Keratinocyte (primary cell): Measurements from ENCODE around the gene SASH1. TPM values are rescaled to one million over a fixed set of nuclear protein-coding genes. Genes with fewer than 3 reads are reported as not detected.

Experiments
- DNase-seq: peaks from one replicate; pipeline ENCODE4 v3.0.0-alpha.2; 2011; ENCODE audit warnings: low read depth, missing footprints, low spot score
- FAIRE-seq: peaks from 2 replicates; lab custom pipeline; 2011; peaks lifted over from hg19 to GRCh38; lab: Jason Lieb, UNC
- H2AFZ ChIP-seq: 2 replicates; pipeline ENCODE4 v1.6.0; 2012; ENCODE audit warnings: low read length, control low read depth, inconsistent platforms; ENCODE audit not compliant: control insufficient read depth
- H3K27ac ChIP-seq: 2 replicates; pipeline ENCODE4 v1.5.1; 2011; ENCODE audit warnings: low read length; ENCODE audit not compliant: control insufficient read depth, insufficient read depth
- H3K27me3 ChIP-seq: 3 replicates; pipeline ENCODE4 v1.6.0; 2011; ENCODE audit warnings: low read length; ENCODE audit not compliant: control insufficient read depth, insufficient read depth; ENCODE audit errors: extremely low read depth
- H3K36me3 ChIP-seq, 2 experiments: 2 replicates in 1 of 2; 3 replicates in 1 of 2; pipeline ENCODE4 v1.5.1; 2011; ENCODE audit warnings: low read length in 2 of 2, mild to moderate bottlenecking in 1 of 2; ENCODE audit not compliant: control insufficient read depth in 2 of 2, insufficient read depth in 2 of 2; ENCODE audit errors: extremely low read depth in 1 of 2
- H3K4me1 ChIP-seq: 3 replicates; pipeline ENCODE4 v1.5.1; 2011; ENCODE audit warnings: low read length; ENCODE audit not compliant: control insufficient read depth, insufficient read depth; ENCODE audit errors: extremely low read depth
- H3K4me2 ChIP-seq: 3 replicates; pipeline ENCODE4 v1.6.0; 2011; ENCODE audit warnings: low read depth, low read length; ENCODE audit not compliant: control insufficient read depth, insufficient read depth; ENCODE audit errors: extremely low read depth
- H3K4me3 ChIP-seq, 3 experiments: fragments of 200-600 bp in 1 of 3; sonication (generic) in 1 of 3; 2 replicates in 2 of 3; 3 replicates in 1 of 3; pipeline ENCODE4 v1.5.1; 2011 to 2016; ENCODE audit warnings: low read length in 3 of 3, mild to moderate bottlenecking in 3 of 3, control low read depth in 2 of 3, inconsistent platforms in 1 of 3, low read depth in 1 of 3, mixed read lengths in 1 of 3, mixed run types in 1 of 3, moderate library complexity in 1 of 3; ENCODE audit not compliant: control insufficient read depth in 2 of 3, insufficient read depth in 2 of 3; ENCODE audit errors: extremely low read depth in 1 of 3
- H3K79me2 ChIP-seq: 2 replicates; pipeline ENCODE4 v1.6.0; 2012; ENCODE audit warnings: low read length; ENCODE audit not compliant: control insufficient read depth, insufficient read depth
- H3K9ac ChIP-seq: 3 replicates; pipeline ENCODE4 v1.6.0; 2011; ENCODE audit warnings: low read length; ENCODE audit not compliant: control insufficient read depth, insufficient read depth; ENCODE audit errors: extremely low read depth
- H3K9me1 ChIP-seq: 3 replicates; pipeline ENCODE4 v1.6.0; 2011; ENCODE audit warnings: low read length; ENCODE audit not compliant: control insufficient read depth, insufficient read depth; ENCODE audit errors: extremely low read depth
- H3K9me3 ChIP-seq: 2 replicates; pipeline ENCODE4 v1.5.1; 2012; ENCODE audit warnings: low read depth, low read length; ENCODE audit not compliant: control insufficient read depth
- H4K20me1 ChIP-seq: 3 replicates; pipeline ENCODE4 v1.6.0; 2011; ENCODE audit warnings: low read length; ENCODE audit not compliant: control insufficient read depth, insufficient read depth; ENCODE audit errors: extremely low read depth
- EZH2 ChIP-seq: IDR thresholded peaks from one replicate; pipeline ENCODE4 v1.6.1; 2012; ENCODE audit warnings: inconsistent platforms, mild to moderate bottlenecking, low read length, moderate library complexity
- dilution Hi-C: fragments of 300-500 bp; cut with MboI; formaldehyde crosslinking; loops from one replicate; pipeline ENCODE4 v1.7.0; 2020; ENCODE audit warnings: low sequenced_read_pairs; ENCODE audit not compliant: extremely low pct_ligation_motif_present
- polyA plus RNA-seq, 5 experiments: library from polyadenylated mRNA; depleted of rRNA in 3 of 5; stranded (reverse) in 3 of 5; stranded (forward) in 1 of 5; unstranded in 1 of 5; fragments of >200 nt; gene quantifications; 1 replicate in 1 of 5; 2 replicates in 3 of 5; 3 replicates in 1 of 5; pipeline versions ENCODE4 v1.2.1 to v1.2.3, GENCODE V29; 2011 to 2012; ENCODE audit warnings: missing spikeins in 2 of 5, low read depth in 1 of 5, low replicate concordance in 1 of 5
- TF ChIP-seq, protein P1 (sequence below), 3 experiments: IDR thresholded peaks in 1 of 3; conservative IDR thresholded peaks in 1 of 3; optimal IDR thresholded peaks in 1 of 3; 2 replicates in 2 of 3; 3 replicates in 1 of 3; pipeline versions ENCODE3 to v1.5.1; 2011; ENCODE audit warnings: low read length in 3 of 3, mild to moderate bottlenecking in 3 of 3, moderate library complexity in 2 of 3, control low read depth in 1 of 3, inconsistent platforms in 1 of 3; ENCODE audit not compliant: insufficient read depth in 2 of 3; ENCODE audit errors: extremely low read depth in 1 of 3

The SASH1 gene
- polyA plus RNA-seq, 1 donor (not counting 4 experiments of a cell fraction or from before 2014, with no cell fraction given) = 4.4 TPM

DNA sequence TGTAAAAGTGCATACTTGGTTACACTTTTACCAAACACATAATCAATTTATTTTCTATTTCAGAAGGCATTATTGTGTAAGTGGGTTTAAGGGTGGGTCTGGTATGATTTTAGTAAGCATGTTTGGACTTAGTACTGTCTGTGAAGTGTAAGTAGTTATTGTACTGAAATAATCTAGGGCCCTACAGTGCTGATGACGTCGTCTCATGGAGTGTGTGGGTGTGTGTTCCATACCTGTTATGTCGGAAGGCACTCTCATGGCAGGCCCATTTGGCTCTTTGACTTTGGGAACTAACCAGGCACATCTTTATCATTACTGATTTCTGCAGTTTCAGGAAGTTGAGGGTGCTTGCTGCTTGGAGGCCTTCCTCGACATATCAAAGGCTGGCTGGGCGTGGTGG lies 155.1 kb downstream of the SASH1 start:
- H3K4me2 ChIP-seq = no peak overlapping the region

DNA sequence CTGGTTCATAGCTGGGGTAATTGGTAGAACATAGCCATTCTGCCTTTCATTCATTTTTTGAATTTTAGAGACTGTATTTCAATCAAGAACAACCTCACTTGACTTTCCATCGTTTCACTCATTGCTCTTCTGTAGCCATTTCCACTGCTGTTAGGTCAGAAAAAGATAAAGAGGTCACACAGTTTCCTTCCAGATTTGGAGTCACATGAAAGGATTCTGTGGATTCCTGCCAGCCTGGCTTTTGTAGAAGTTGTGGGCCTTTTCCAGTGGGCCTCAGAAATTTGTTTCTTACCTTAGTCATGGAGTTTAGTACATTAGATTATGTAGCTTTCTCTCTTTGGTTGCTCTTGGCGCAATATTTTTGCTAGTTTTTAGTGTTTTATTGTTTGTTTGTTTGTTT lies 157.8 kb downstream of the SASH1 start:
- Histone ChIP-seq H3K36me3 (no peaks in the 10 kb centered on the region), H3K4me1 (peaks cover 13% of the 10 kb centered on the region), H3K4me2 (no peak overlapping the region), H3K27me3 (no peaks in the 10 kb centered on the region), H3K79me2 (no peaks in the 10 kb centered on the region), H3K9ac (no peak overlapping the region), H3K27ac (no peak overlapping the region), H3K9me1 (no peaks in the 10 kb centered on the region), H2AFZ (no peak overlapping the region), H4K20me1 (no peaks in the 10 kb centered on the region), H3K4me3 (no peak overlapping the region), H3K9me3 (no peaks in the 10 kb centered on the region)
- FAIRE-seq (no peak), DNase-seq (no peak)
- dilution Hi-C loops = no loop called here
- TF ChIP-seq, protein P1, sequence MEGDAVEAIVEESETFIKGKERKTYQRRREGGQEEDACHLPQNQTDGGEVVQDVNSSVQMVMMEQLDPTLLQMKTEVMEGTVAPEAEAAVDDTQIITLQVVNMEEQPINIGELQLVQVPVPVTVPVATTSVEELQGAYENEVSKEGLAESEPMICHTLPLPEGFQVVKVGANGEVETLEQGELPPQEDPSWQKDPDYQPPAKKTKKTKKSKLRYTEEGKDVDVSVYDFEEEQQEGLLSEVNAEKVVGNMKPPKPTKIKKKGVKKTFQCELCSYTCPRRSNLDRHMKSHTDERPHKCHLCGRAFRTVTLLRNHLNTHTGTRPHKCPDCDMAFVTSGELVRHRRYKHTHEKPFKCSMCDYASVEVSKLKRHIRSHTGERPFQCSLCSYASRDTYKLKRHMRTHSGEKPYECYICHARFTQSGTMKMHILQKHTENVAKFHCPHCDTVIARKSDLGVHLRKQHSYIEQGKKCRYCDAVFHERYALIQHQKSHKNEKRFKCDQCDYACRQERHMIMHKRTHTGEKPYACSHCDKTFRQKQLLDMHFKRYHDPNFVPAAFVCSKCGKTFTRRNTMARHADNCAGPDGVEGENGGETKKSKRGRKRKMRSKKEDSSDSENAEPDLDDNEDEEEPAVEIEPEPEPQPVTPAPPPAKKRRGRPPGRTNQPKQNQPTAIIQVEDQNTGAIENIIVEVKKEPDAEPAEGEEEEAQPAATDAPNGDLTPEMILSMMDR (optimal IDR thresholded peaks at IDR 0.05 in 1 of 3, IDR thresholded peaks at IDR 0.05 in 1 of 3, conservative IDR thresholded peaks at IDR 0.05 in 1 of 3; ENCODE audit: extremely low read depth in 1 of 3, insufficient read depth in 2 of 3, low read length in 3 of 3) = no peak
- no peak for TF ChIP-seq EZH2

More for the DNA sequence above, 155.1 kb downstream of the SASH1 start:
- Histone ChIP-seq H3K9me3 (no peaks in the 10 kb centered on the region), H3K36me3 (no peaks in the 10 kb centered on the region), H3K27ac (no peak overlapping the region), H3K9me1 (no peaks in the 10 kb centered on the region), H4K20me1 (no peaks in the 10 kb centered on the region), H2AFZ (no peak overlapping the region), H3K4me1 (peaks cover 13% of the 10 kb centered on the region), H3K27me3 (no peaks in the 10 kb centered on the region), H3K9ac (no peak overlapping the region), H3K79me2 (no peaks in the 10 kb centered on the region), H3K4me3 (no peak overlapping the region)
- TF ChIP-seq, protein P1 (optimal IDR thresholded peaks at IDR 0.05 in 1 of 3, IDR thresholded peaks at IDR 0.05 in 1 of 3, conservative IDR thresholded peaks at IDR 0.05 in 1 of 3; ENCODE audit: extremely low read depth in 1 of 3, insufficient read depth in 2 of 3, low read length in 3 of 3) = no peak
- no peak for TF ChIP-seq EZH2
- dilution Hi-C loops = no loop called here
- FAIRE-seq = no peak
- no peak for DNase-seq
